ENCODE measurements around the gene DCLRE1B.

DNA sequence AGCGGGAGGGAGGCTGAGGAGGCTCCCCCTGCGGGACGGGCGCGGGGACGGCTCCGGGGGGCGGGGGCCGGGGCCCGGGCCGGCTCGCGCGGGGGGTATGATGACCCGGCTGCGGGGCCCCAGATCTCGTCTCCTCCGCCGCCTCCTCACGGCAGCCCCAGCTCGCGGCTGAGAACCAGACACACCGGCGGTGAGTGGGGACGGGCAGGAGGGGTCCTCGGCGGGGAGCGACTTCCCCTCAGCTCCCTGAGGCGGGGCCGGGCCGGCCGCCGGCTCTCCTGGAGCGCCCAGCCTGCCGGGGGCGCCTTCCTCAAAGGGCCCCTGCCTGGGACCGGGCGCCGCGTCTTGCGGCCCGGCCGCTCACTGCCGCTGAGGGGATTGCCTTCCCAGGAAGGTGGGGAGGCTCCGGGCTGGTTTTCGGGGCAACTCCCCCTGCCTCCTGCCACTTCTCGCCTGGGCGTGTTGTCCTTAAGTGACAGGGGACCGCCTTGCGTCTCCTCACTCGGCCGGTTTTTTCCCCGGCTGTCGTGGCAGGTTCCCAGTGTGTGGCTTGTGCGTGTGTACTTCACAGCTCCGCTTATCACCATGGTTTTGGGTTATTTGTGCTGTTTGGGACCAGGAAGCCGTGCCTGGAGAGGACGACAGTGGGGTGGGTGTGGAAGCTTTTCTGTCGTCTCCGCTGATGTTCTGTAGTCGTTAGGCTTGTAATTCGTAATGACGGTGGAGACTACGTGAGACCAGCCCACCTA lies 24.8 kb downstream of the DCLRE1B start:
- TF ChIP-seq POLR2A (IDR thresholded peaks at IDR 0.05) (peak; percentile 11), POLR2AphosphoS5 (IDR thresholded peaks at IDR 0.05) (peak; percentile 31)
